Peyer's patch (tissue), 4 donors: ENCODE results near the gene MRPL36.

Experiments used
- CTCF ChIP-seq, 6 experiments: fragments of 450-650 bp in 4 of 6; fragments of 200-600 bp in 2 of 6; sonication (generic) in 1 of 6; IDR thresholded peaks; one replicate each; pipeline ENCODE4 v1.5.1; 2017 to 2019; ENCODE audit warnings: antibody characterized with exemption in 6 of 6, mild to moderate bottlenecking in 3 of 6, moderate library complexity in 1 of 6
- POLR2A ChIP-seq, 2 donors: fragments of 450-650 bp; IDR thresholded peaks; one replicate each; pipeline ENCODE4 v1.5.1; 2017; ENCODE audit warnings: antibody characterized with exemption in 2 of 2, mild to moderate bottlenecking in 2 of 2, moderate library complexity in 2 of 2

GRCh38 chr5:1749346-1750124 is 50.1 kb downstream of the MRPL36 start:
- no peak for TF ChIP-seq CTCF (IDR thresholded peaks at IDR 0.05)
- TF ChIP-seq POLR2A (IDR thresholded peaks at IDR 0.05), result no peak
